NCI-H2196 (cell line): ENCODE results near the gene SLC25A20.
"Not testable (repeated sequence)": the region's sequence is repeated elsewhere in the genome, so short reads cannot be mapped to it uniquely, and the experiment has no call there.

ENCODE experiments used
- DNase-seq: peaks from one replicate; lab custom pipeline; 2025; ENCODE audit not compliant: unreplicated experiment; lab: John Stamatoyannopoulos, UW

SLC25A20 gene

GRCh38 chr3:48847504-48848423 lies 50.9 kb downstream of the SLC25A20 start, which contains the start of gene PRKAR2A:
PRKAR2A (minus strand) TSS chr3:48847874; CDS start chr3:48847596, 278 bp downstream.
- peak; percentile 75 for DNase-seq

- DNase-seq = peak; percentile 29
Observed at GRCh38 chr3:48847053-48847503, 51.6 kb downstream of the SLC25A20 start.

- no peak for DNase-seq
Observed at GRCh38 chr3:48845170-48845569, 53.5 kb downstream of the SLC25A20 start.

- no peak for DNase-seq
Observed at GRCh38 chr3:48837163-48837562, 61.5 kb downstream of the SLC25A20 start.

- DNase-seq = no peak
Observed at GRCh38 chr3:48835650-48836366, 62.9 kb downstream of the SLC25A20 start.

- DNase-seq = no peak
Observed at GRCh38 chr3:48832684-48833083, 66.0 kb downstream of the SLC25A20 start.

GRCh38 chr3:48830715-48831114 lies 68.0 kb downstream of the SLC25A20 start:
- no peak for DNase-seq

- not testable (repeated sequence) for DNase-seq
Observed at GRCh38 chr3:48829525-48829924, 69.2 kb downstream of the SLC25A20 start.

- DNase-seq = not testable (repeated sequence)
Observed at GRCh38 chr3:48827874-48828273, 70.8 kb downstream of the SLC25A20 start.

GRCh38 chr3:48826451-48826850 lies 72.2 kb downstream of the SLC25A20 start:
- DNase-seq = no peak

- no peak for DNase-seq
Observed at GRCh38 chr3:48820612-48821324, 77.9 kb downstream of the SLC25A20 start.

- DNase-seq = no peak
Observed at GRCh38 chr3:48819234-48820221, 79.2 kb downstream of the SLC25A20 start.

GRCh38 chr3:48811524-48811923 lies 87.2 kb downstream of the SLC25A20 start:
- DNase-seq = no peak
